ENCODE measurements around the gene KHK. TPM values are rescaled to one million over a fixed set of nuclear protein-coding genes. Genes with fewer than 3 reads are reported as not detected.

The KHK gene
- total and polyA plus RNA-seq, 9 of the 15 experiments (the other 6 are each of a cell fraction or from before 2014, with no cell fraction given): 1.5 to 10.7 (median 5.2) TPM

DNA sequence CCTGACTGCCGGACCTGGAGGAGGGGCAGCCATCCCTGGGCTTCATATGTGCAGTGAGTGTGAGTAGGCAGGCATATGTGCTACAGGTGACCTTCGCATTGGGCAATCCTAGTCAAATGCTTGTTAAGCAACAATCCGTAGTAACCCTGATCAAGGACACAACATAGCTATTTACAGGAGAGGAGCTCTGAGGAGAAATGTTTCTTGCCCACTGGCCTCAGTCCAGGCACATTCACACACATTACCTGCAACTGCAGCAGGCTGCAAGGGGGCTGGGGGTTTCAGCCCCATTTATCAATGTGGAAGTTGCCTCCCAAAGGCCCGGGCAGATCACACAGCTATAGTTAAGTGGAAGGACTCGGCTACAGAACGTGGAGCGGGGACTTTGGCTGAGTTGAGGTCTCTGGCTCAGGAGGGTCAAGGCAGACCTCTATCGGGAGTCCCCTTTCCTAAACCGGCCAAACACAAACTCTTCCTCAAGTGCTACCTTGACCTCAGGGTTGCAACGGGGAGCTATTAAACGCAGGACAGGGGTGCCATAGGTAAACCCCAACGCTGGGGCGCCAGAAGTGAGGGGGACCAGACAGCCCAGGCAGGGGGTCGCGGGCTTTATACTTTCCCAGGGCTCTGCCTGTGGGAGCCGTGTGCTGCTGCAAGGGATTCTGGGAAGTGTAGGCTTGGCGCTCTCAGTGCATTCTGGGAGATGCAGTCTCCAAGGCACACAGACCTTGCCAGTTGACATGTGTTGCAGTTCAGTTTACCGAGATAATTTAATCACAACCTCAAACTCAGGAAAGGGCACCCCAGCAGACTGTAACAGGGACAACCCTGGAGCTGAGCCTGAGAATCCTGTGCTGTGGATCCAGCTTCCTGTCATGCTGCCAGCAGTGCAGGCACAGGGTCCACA lies 9.4 kb downstream of the KHK start (continued):
- no peak for TF ChIP-seq PTRF (tag; IDR thresholded peaks at IDR 0.05)
- TF ChIP-seq HDGF (IDR thresholded peaks at IDR 0.05): no peak
- no peak for TF ChIP-seq MYBL2 (IDR thresholded peaks at IDR 0.05; ENCODE audit: low read depth)
- no peak for TF ChIP-seq MYBL2 (CRISPR knock-in tag; IDR thresholded peaks at IDR 0.05; ENCODE audit: borderline replicate concordance)
- TF ChIP-seq LEF1 (IDR thresholded peaks at IDR 0.05): no peak
- TF ChIP-seq ZNF830 (CRISPR knock-in tag; IDR thresholded peaks at IDR 0.05): no peak
- TF ChIP-seq HNRNPK (IDR thresholded peaks at IDR 0.05; ENCODE audit: low read depth, low read length, poor library complexity, severe bottlenecking): no peak
- no peak for TF ChIP-seq NCOA2 (IDR thresholded peaks at IDR 0.05; ENCODE audit: partially characterized antibody in 2 of 2)
- no peak for TF ChIP-seq ZNF12 (CRISPR knock-in tag; IDR thresholded peaks at IDR 0.05)
- no peak for TF ChIP-seq CHD1 (IDR thresholded peaks at IDR 0.05; ENCODE audit: low read length)
- no peak for TF ChIP-seq ZNF354B (CRISPR knock-in tag; IDR thresholded peaks at IDR 0.05)
- no peak for TF ChIP-seq ZNF347 (CRISPR knock-in tag; IDR thresholded peaks at IDR 0.05; ENCODE audit: low read depth)
- TF ChIP-seq, protein P1, sequence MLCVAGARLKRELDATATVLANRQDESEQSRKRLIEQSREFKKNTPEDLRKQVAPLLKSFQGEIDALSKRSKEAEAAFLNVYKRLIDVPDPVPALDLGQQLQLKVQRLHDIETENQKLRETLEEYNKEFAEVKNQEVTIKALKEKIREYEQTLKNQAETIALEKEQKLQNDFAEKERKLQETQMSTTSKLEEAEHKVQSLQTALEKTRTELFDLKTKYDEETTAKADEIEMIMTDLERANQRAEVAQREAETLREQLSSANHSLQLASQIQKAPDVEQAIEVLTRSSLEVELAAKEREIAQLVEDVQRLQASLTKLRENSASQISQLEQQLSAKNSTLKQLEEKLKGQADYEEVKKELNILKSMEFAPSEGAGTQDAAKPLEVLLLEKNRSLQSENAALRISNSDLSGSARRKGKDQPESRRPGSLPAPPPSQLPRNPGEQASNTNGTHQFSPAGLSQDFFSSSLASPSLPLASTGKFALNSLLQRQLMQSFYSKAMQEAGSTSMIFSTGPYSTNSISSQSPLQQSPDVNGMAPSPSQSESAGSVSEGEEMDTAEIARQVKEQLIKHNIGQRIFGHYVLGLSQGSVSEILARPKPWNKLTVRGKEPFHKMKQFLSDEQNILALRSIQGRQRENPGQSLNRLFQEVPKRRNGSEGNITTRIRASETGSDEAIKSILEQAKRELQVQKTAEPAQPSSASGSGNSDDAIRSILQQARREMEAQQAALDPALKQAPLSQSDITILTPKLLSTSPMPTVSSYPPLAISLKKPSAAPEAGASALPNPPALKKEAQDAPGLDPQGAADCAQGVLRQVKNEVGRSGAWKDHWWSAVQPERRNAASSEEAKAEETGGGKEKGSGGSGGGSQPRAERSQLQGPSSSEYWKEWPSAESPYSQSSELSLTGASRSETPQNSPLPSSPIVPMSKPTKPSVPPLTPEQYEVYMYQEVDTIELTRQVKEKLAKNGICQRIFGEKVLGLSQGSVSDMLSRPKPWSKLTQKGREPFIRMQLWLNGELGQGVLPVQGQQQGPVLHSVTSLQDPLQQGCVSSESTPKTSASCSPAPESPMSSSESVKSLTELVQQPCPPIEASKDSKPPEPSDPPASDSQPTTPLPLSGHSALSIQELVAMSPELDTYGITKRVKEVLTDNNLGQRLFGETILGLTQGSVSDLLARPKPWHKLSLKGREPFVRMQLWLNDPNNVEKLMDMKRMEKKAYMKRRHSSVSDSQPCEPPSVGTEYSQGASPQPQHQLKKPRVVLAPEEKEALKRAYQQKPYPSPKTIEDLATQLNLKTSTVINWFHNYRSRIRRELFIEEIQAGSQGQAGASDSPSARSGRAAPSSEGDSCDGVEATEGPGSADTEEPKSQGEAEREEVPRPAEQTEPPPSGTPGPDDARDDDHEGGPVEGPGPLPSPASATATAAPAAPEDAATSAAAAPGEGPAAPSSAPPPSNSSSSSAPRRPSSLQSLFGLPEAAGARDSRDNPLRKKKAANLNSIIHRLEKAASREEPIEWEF (CRISPR knock-in tag; IDR thresholded peaks at IDR 0.05): no peak
- no peak for TF ChIP-seq TRIM28 (IDR thresholded peaks at IDR 0.05)
- no peak for TF ChIP-seq MEIS2 (IDR thresholded peaks at IDR 0.05; ENCODE audit: partially characterized antibody)
- no peak for TF ChIP-seq ZNF584 (CRISPR knock-in tag; IDR thresholded peaks at IDR 0.05; ENCODE audit: low read depth)
- TF ChIP-seq, protein P2, sequence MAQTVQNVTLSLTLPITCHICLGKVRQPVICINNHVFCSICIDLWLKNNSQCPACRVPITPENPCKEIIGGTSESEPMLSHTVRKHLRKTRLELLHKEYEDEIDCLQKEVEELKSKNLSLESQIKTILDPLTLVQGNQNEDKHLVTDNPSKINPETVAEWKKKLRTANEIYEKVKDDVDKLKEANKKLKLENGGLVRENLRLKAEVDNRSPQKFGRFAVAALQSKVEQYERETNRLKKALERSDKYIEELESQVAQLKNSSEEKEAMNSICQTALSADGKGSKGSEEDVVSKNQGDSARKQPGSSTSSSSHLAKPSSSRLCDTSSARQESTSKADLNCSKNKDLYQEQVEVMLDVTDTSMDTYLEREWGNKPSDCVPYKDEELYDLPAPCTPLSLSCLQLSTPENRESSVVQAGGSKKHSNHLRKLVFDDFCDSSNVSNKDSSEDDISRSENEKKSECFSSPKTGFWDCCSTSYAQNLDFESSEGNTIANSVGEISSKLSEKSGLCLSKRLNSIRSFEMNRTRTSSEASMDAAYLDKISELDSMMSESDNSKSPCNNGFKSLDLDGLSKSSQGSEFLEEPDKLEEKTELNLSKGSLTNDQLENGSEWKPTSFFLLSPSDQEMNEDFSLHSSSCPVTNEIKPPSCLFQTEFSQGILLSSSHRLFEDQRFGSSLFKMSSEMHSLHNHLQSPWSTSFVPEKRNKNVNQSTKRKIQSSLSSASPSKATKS (CRISPR knock-in tag; IDR thresholded peaks at IDR 0.05): no peak
- no peak for TF ChIP-seq TARDBP (IDR thresholded peaks at IDR 0.05)
- no peak for TF ChIP-seq OTX1 (CRISPR knock-in tag; IDR thresholded peaks at IDR 0.05)
- TF ChIP-seq ZNF408 (CRISPR knock-in tag; IDR thresholded peaks at IDR 0.05; ENCODE audit: low read depth): no peak
- TF ChIP-seq IFI16 (CRISPR knock-in tag; IDR thresholded peaks at IDR 0.05): no peak
- TF ChIP-seq SIN3B (IDR thresholded peaks at IDR 0.05; ENCODE audit: low read depth): no peak
- TF ChIP-seq ZFP1 (CRISPR knock-in tag; IDR thresholded peaks at IDR 0.05): no peak
- 0 out of 4 replicates have a peak, but pooled peaks of 1 of the 2 experiments have one; percentile 37 for TF ChIP-seq SRF (CRISPR knock-in tag; IDR thresholded peaks at IDR 0.05)
